Ovary (tissue), 3 donors: ENCODE measurements around the gene TMEM59L.

Experiments
- CTCF ChIP-seq, 3 donors: fragments of 450-650 bp in 2 of 3; fragments of 200-600 bp in 1 of 3; IDR thresholded peaks; one replicate each; pipeline versions ENCODE4 v1.5.1 to v1.8.0; 2016 to 2022; ENCODE audit warnings: antibody characterized with exemption in 3 of 3, mild to moderate bottlenecking in 1 of 3
- EP300 ChIP-seq: sonication (generic); formaldehyde crosslinking; IDR thresholded peaks from one replicate; pipeline ENCODE4 v1.6.1; 2017; ENCODE audit warnings: antibody characterized with exemption
- POLR2A ChIP-seq: fragments of 450-650 bp; IDR thresholded peaks from one replicate; pipeline ENCODE4 v1.6.1; 2017; ENCODE audit warnings: antibody characterized with exemption, mild to moderate bottlenecking, moderate library complexity
- donor health status: DM: no; HTN: no; CAD: no.

- no peak for TF ChIP-seq CTCF (IDR thresholded peaks at IDR 0.05)
- TF ChIP-seq EP300 = no peak
- no peak for TF ChIP-seq POLR2A
These were observed 1.0 kb downstream of the TMEM59L start for GRCh38 chr19:18613589-18614234.
